ENCODE data around the gene PTGDS. TPM values are rescaled to one million over a fixed set of nuclear protein-coding genes. Genes with fewer than 3 reads are reported as not detected.

Gene PTGDS
- total RNA-seq, 2 donors from 2014 or later, result 13.8 to 22.1 TPM

DNA sequence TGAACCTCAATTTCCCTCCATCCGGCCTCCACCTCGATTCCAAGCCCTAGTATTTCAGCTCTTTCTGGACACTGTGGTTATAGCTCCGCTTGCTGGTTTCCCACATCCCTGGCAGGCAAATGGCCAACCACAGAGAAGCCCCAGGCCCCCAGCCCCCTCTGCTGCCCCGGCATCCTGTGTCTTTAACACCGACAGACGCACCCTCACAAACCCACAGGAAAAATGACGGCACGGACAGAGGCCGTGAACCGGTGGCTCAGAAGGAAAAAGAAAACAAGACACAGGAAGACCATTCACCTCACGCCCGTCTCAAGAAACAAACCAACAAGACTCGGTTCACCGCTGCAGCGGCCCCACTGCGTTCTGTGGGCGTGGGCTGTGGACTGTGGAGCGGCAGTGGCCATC, 20.5 kb downstream of the PTGDS start:
- H3K4me1 ChIP-seq (ENCODE audit: control insufficient read depth, insufficient read depth, low read length), result peaks cover 4% of the 10 kb centered on the region
- no peak overlapping the region for H3K4me3 ChIP-seq (ENCODE audit: low read length)
- H3K27me3 ChIP-seq (ENCODE audit: control insufficient read depth, insufficient read depth, low read length, poor library complexity, severe bottlenecking), result no peaks in the 10 kb centered on the region
- DNase-seq, result no peak
- H3K4me3 Mint-ChIP-seq, result no peak overlapping the region
- no peaks in the 10 kb centered on the region for H3K4me1 Mint-ChIP-seq
- H3K27me3 Mint-ChIP-seq (ENCODE audit: insufficient read depth), result peaks cover 5% of the 10 kb centered on the region
- TF ChIP-seq, protein P1, sequence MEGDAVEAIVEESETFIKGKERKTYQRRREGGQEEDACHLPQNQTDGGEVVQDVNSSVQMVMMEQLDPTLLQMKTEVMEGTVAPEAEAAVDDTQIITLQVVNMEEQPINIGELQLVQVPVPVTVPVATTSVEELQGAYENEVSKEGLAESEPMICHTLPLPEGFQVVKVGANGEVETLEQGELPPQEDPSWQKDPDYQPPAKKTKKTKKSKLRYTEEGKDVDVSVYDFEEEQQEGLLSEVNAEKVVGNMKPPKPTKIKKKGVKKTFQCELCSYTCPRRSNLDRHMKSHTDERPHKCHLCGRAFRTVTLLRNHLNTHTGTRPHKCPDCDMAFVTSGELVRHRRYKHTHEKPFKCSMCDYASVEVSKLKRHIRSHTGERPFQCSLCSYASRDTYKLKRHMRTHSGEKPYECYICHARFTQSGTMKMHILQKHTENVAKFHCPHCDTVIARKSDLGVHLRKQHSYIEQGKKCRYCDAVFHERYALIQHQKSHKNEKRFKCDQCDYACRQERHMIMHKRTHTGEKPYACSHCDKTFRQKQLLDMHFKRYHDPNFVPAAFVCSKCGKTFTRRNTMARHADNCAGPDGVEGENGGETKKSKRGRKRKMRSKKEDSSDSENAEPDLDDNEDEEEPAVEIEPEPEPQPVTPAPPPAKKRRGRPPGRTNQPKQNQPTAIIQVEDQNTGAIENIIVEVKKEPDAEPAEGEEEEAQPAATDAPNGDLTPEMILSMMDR (conservative IDR thresholded peaks at IDR 0.05), result no peak
- peaks cover 4% of the 10 kb centered on the region for H3K36me3 Mint-ChIP-seq (ENCODE audit: low read depth)
- WGBS, 2 experiments (ENCODE audit: insufficient coverage in 1 of 2, insufficient read length in 1 of 2), result 93 to 94% methylated on average over 13 to 18 of the region's 18 CpGs
- H3K9me3 ChIP-seq (ENCODE audit: control insufficient read depth, low read length), result no peaks in the 10 kb centered on the region
- peaks cover 9% of the 10 kb centered on the region for H3K36me3 ChIP-seq (ENCODE audit: control insufficient read depth, insufficient read depth, low read length)
- no peak overlapping the region for H3K27ac Mint-ChIP-seq
- no peak overlapping the region for H3K27ac ChIP-seq (ENCODE audit: low read depth, low read length)
- no peaks in the 10 kb centered on the region for H3K9me3 Mint-ChIP-seq
- H3K9ac ChIP-seq (ENCODE audit: extremely low read depth, low read length, poor library complexity, severe bottlenecking), result no peak overlapping the region

DNA sequence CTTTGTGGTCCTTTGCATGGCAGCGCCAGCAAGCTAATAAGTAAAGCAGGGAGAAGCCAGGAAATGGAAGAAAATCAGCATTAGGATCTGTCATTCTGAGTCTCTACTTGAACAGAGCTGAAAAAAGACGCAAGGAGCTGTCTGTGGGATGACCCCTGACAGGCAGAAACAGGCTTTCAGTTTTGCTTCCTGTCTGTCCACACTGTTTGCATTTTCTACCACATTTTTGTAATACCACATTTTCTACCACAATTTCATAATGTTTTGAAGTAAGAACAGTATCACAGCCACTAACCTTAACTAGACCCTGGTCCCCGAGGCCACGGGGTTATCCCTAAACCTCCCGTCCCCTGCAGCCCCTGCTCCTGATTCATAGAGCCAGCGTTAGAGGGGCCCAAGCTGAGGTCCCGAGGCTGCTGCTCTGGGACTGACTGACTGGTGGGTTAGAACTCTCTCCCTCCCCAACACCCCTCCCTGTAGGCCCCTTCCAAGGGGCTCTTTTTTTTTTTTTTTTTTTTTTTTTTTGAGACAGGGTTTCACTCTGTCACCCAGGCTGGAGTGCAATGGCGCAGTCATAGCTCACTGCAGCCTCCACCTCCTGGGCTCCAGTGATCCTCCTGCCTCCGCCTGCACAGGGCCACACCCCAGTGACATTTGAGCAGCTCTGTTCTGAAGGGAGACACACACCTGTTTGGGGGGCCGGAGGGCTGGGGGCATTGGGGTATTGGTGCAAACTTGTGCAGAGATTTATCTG, 23.1 kb downstream of the PTGDS start:
- Histone ChIP-seq H3K9me3 (ENCODE audit: control insufficient read depth, low read length) (no peaks in the 10 kb centered on the region), H3K4me1 (ENCODE audit: control insufficient read depth, insufficient read depth, low read length) (peaks cover 4% of the 10 kb centered on the region), H3K27ac (ENCODE audit: low read depth, low read length) (no peak overlapping the region), H3K4me3 (ENCODE audit: low read length) (no peak overlapping the region), H3K27me3 (ENCODE audit: control insufficient read depth, insufficient read depth, low read length, poor library complexity, severe bottlenecking) (no peaks in the 10 kb centered on the region), H3K9ac (ENCODE audit: extremely low read depth, low read length, poor library complexity, severe bottlenecking) (no peak overlapping the region), H3K36me3 (ENCODE audit: control insufficient read depth, insufficient read depth, low read length) (no peaks in the 10 kb centered on the region)
- no peaks in the 10 kb centered on the region for H3K4me1 Mint-ChIP-seq
- TF ChIP-seq, protein P1 (conservative IDR thresholded peaks at IDR 0.05), result no peak
- WGBS, 2 experiments (ENCODE audit: insufficient coverage in 1 of 2, insufficient read length in 1 of 2), result 83 to 90% methylated on average over 3 to 10 of the region's 10 CpGs
- no peak overlapping the region for H3K4me3 Mint-ChIP-seq
- DNase-seq, result no peak
- H3K27ac Mint-ChIP-seq, result no peak overlapping the region
- H3K9me3 Mint-ChIP-seq, result peaks cover 11% of the 10 kb centered on the region
- peaks cover 9% of the 10 kb centered on the region for H3K27me3 Mint-ChIP-seq (ENCODE audit: insufficient read depth)
- no peaks in the 10 kb centered on the region for H3K36me3 Mint-ChIP-seq (ENCODE audit: low read depth)

DNA sequence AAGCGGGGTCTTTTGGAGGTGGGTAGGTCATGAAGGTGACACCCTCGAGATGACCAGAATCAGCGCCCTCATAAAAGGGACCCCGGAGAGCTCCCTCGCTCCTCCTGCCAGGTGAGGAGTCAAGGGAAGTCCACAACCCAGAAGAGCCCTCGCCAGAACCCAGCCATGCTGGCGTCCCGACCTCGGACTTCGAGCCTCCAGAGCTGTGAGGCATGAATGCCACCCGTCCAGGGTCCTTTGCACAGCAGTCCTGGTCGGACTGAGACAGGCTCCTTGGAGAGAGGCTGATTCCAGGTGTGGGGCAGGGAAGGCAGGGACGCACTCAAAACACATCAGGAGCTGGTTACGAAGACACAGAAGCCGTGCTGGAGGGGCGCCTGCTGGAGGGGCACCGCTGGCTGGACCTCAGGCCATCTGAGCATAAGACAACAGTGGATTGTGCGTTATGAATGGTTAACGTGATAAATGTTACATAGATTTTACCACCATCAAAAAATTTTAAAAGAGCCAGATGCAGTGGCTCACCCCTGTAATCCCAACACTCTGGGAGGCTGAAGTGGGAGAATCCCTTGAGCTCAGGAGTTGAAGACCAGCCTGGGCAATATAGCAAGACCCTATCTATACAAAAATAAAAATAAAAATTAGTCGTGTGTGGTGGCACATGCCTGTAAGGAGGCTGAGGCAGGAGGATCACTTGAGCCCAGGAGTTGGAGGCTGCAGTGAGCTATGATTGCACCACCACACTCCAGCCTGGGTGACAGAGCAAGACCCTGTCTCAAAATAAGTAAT, 24.7 kb downstream of the PTGDS start:
- Mint-ChIP-seq H3K27me3 (ENCODE audit: insufficient read depth) (peaks cover 9% of the 10 kb centered on the region), H3K4me1 (no peaks in the 10 kb centered on the region), H3K4me3 (no peak overlapping the region), H3K36me3 (ENCODE audit: low read depth) (no peaks in the 10 kb centered on the region), H3K27ac (no peak overlapping the region), H3K9me3 (peaks cover 19% of the 10 kb centered on the region)
- H3K4me3 ChIP-seq (ENCODE audit: low read length), result no peak overlapping the region
- no peaks in the 10 kb centered on the region for H3K27me3 ChIP-seq (ENCODE audit: control insufficient read depth, insufficient read depth, low read length, poor library complexity, severe bottlenecking)
- no peak overlapping the region for H3K27ac ChIP-seq (ENCODE audit: low read depth, low read length)
- no peaks in the 10 kb centered on the region for H3K4me1 ChIP-seq (ENCODE audit: control insufficient read depth, insufficient read depth, low read length)
- 91 to 96% methylated on average over 14 to 20 of the region's 20 CpGs for WGBS, 2 experiments (ENCODE audit: insufficient coverage in 1 of 2, insufficient read length in 1 of 2)
- DNase-seq, result no peak
- H3K9me3 ChIP-seq (ENCODE audit: control insufficient read depth, low read length), result no peaks in the 10 kb centered on the region
- TF ChIP-seq, protein P1 (conservative IDR thresholded peaks at IDR 0.05), result no peak
- H3K36me3 ChIP-seq (ENCODE audit: control insufficient read depth, insufficient read depth, low read length), result no peaks in the 10 kb centered on the region
- no peak overlapping the region for H3K9ac ChIP-seq (ENCODE audit: extremely low read depth, low read length, poor library complexity, severe bottlenecking)

All from endodermal cell (in vitro differentiated cells).